ENCODE results near the gene SH2D3C. TPM values are rescaled to one million over a fixed set of nuclear protein-coding genes. Genes with fewer than 3 reads are reported as not detected.
A peak's percentile ranks its signal among the peaks of the same experiment; 100 is the strongest.
"Not testable (repeated sequence)": the region's sequence is repeated elsewhere in the genome, so short reads cannot be mapped to it uniquely, and the experiment has no call there.

The SH2D3C gene
- total RNA-seq, 1 donor from 2014 or later = 16.0 TPM

DNA sequence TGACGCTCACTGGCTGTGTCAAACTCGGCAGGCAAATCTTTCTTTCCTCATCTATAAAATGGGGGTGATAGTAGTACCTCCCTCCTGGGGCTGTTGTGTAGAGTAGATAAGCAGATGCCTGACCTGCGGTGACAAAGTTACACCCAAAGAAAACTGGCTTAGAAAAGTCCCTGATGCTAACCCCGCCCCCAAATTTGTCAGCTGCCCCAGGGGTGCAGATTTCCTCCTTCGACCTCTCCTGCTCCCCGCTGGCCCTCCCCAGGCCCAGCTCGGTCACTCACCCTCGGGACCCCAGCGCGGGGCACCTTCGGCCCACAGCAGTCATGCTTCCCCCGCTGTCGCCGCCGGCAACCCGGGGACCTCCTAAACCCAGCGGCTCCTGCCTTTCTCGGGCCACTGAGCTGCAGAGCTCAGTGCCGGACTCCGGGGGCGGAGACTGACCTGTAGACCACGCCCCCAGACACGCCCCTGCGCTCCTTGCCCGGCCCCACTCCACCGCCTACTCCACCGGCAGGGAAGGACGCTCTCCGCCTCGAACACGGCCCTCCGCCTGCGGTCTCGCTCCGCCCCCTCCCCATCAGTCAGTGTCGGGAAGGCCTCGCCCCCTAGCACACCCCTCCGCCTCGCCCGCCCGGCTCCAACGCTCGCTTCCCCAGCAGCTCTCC, 7.4 kb downstream of the SH2D3C start:
- intact Hi-C loops (cut with DNase I) = no loop called here
- peak; percentile 100 for DNase-seq (ENCODE audit: low spot score)

GRCh38 chr9:127770583-127770904, 7.9 kb downstream of the SH2D3C start:
- intact Hi-C loops (cut with DNase I) = no loop called here
- DNase-seq (ENCODE audit: low spot score) = no peak

DNA sequence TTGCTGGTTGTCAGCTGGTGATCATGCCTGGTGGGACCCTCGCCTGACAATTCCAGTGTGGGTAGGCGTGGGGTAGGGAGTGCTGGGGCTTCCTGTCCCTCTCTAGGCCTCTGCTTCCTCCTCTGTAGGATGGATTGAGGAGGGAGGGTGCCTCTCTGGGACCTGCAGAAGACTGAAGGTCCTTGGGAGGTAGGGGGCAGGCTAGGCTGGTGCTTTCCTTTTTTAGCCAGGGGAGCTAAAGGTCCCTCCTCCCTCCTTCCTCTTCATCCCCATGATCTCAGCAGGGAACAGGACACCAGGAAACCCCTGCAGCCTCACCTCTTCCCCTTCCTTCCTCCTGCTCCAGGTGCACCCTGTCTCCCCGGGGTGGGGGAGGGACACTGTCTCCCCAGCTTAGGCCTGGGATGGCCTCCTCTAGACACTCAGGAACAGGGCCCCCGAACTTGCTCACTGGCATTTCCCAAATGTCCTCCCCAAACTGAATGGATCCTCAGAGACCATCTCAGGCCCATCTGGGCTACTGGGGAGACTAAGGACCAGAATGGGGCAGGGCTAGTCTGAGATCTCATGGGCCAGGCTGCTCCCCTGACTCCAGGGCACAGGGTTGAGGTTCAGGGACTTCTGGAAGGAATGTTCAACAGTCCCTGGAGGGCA, 8.4 kb downstream of the SH2D3C start:
- intact Hi-C loops (cut with DNase I) = no loop called here
- no peak for DNase-seq (ENCODE audit: low spot score)

GRCh38 chr9:127769101-127769500, 9.4 kb downstream of the SH2D3C start:
- DNase-seq (ENCODE audit: low spot score) = no peak
- intact Hi-C loops (cut with DNase I) = no loop called here

DNA sequence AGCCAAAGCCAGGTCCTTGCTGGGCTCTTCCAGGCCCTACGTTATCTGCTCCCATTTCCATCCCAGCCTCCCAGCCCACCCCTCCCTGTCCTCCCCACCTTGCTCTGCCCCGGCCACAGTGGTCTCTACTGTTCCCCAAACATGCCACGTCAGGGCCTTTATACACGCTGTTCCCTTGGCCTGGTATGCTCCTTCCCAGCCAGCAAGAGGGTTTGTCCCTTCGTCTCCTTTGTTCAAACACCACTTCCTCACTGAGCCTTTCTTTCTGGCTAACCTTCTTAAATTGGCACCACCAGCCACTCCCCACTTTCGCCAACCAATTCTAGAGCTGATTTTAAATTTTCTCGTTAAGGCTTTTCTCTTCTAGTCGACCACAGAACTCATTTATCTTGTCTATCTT, 9.8 kb downstream of the SH2D3C start:
- intact Hi-C loops (cut with DNase I) = no loop called here
- DNase-seq (ENCODE audit: low spot score) = no peak

- no peak for DNase-seq (ENCODE audit: low spot score)
- intact Hi-C loops (cut with DNase I) = no loop called here
Measured at GRCh38 chr9:127767909-127768331, 10.5 kb downstream of the SH2D3C start.

- DNase-seq (ENCODE audit: low spot score) = no peak
- intact Hi-C loops (cut with DNase I) = no loop called here
Measured at GRCh38 chr9:127767410-127767809, 11.1 kb downstream of the SH2D3C start.

DNA sequence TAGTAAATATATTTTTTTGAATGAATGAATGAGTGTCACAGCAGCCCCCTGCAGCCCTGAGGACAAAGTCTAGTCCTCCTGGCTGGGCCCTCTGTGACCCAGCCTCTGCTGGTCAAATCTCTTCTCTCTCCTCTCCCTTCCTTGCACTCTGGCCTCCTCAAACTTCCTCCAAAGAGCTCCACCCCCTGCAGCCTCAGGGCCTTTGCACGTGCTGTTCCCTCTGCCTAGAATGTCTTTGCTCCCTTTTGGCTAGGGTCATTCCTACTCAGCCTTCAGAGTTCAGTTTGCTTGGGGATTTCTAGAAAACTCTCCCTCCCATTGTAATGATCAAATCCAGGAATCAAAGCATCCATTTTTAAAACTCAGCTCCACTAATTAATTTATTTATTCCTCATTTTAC, 13.0 kb downstream of the SH2D3C start:
- no peak for DNase-seq (ENCODE audit: low spot score)
- intact Hi-C loops (cut with DNase I) = no loop called here

DNA sequence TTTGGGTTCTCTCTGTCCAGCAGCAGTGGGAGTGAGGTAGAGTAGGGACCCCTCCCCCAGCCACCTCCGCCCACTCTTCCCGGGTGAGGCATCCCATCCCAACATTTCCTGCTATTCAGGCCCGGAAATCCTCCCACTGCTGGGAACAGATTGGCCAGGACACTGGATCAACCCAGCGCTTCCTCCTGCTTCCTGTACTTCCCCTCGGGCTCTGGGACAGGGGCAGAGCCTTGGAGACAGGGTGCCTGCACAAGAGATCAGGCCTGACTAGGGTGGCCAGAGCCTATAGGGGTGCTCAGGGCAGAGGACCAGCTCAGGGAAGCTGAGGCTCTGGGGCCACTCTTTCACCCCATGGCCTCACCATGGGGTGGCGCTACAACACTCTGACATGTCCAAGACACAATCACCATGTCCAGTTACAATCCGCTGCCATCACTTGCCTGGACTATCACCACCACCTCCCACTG, 14.5 kb downstream of the SH2D3C start:
- DNase-seq (ENCODE audit: low spot score) = peak; percentile 85
- intact Hi-C loops (cut with DNase I) = no loop called here

DNA sequence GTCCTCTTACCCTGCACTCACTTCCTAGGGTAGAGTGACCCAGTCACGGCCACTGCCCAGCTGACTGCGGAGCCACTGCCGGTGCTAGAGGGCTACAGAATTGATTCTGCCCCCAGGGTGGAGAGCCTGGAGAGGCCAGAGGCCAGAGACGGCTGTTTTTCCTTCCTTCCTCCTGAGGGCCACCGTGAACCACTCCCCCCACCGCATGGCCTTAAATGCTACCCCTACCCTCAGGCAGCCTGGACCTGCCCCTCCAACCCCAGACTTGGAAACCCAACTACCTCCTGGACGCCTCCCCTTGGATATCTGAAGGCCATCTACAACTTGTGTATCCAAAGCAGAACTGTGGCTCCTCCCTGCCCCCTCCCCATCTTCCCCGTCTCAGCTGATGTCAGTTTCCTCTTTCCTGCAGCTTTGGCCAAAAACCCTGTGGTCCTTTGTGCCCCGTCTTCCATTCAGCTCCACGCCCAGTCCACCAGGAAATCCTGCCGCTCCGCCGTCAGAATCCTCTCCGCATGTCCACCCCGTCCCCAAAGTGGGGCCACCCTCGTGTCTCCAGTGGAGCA, 16.3 kb downstream of the SH2D3C start:
- intact Hi-C loops (cut with DNase I) = no loop called here
- DNase-seq (ENCODE audit: low spot score) = peak; percentile 88

- intact Hi-C loops (cut with DNase I) = no loop called here
- DNase-seq (ENCODE audit: low spot score) = no peak
Measured at GRCh38 chr9:127761491-127761956, 16.9 kb downstream of the SH2D3C start.

- intact Hi-C loops (cut with DNase I) = no loop called here
- no peak for DNase-seq (ENCODE audit: low spot score)
Measured at GRCh38 chr9:127761061-127761460, 17.4 kb downstream of the SH2D3C start.

- DNase-seq (ENCODE audit: low spot score) = no peak
- intact Hi-C loops (cut with DNase I) = no loop called here
Measured at GRCh38 chr9:127758843-127759242, 19.6 kb downstream of the SH2D3C start.

- intact Hi-C loops (cut with DNase I); DNase-seq (ENCODE audit: low spot score): not testable (repeated sequence)
Measured at GRCh38 chr9:127756776-127757175, 21.7 kb downstream of the SH2D3C start.

- intact Hi-C loops (cut with DNase I) = no loop called here
- DNase-seq (ENCODE audit: low spot score) = no peak
Measured at GRCh38 chr9:127756233-127756632, 22.2 kb downstream of the SH2D3C start.

DNA sequence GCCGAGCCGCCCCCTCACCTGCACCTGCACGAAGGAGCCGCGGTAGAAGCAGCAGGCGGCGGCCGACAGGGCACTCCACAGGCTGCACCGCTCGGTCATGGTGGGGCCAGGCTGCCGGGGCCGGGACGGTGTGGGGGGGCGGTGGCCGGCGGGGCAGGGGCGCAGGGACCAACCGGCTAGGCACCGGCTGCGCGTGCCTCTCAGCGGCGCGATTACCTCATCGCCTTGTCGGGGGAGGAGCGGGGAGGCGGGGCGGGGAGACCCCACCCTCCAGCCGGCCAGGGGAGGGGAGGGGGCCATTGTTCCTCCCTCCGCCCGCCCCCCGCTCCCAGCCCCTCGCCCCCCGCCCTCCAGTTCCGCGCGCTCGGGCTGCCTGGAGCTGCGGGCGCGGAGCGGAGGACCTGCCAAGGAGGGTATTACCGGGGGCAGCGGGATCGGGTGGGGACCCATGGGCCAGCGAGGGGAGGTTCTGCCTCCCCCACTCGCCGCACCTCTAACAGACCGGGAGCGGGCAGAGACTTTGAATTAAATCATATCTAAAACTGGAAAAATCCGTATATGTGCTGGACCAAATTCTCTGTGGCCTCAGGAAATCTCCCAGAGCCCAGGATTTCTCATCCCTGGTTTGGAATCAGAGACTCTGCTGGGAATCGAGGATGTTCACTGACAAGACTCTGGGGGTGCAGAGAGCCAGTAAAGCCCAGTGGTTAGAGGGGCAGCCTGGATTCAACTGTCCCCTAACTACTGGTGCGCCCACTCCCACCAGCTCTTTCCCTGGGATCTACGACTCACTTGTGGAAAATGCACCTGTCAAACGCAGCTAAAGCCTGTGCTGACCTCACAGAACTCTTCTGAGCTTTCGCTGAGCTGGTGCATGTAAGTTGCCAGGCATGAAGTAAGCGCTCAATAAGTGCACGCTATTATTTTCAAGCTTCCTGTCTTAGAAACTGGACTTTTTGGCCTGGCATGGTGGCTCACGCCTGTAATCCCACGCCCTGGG, 23.1 kb downstream of the SH2D3C start:
- intact Hi-C loops (cut with DNase I) = no loop called here
- DNase-seq (ENCODE audit: low spot score) = no peak

GRCh38 chr9:127754099-127755060, 24.1 kb downstream of the SH2D3C start:
- intact Hi-C loops (cut with DNase I) = no loop called here
- no peak for DNase-seq (ENCODE audit: low spot score)

DNA sequence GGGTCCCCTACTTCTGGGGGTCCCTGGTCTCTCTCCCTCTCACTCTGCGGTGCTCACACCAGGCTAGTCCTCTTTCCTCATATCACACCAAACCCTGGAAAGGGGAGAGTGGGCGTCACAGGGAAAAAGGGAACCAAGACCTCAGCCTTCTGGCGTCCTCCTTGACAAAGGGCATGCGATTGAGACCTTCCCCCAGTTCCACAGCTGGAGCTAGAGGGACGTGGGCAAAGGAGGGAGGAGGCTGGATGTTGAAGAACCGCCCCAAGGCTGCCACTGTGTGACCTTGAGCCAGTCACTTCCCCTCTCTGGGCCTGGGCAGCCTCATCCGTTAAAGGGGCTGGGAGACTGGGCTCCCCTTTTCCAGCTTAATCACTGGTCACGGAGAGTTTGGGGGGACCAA, 24.8 kb downstream of the SH2D3C start:
- intact Hi-C loops (cut with DNase I) = no loop called here
- DNase-seq (ENCODE audit: low spot score) = no peak

GRCh38 chr9:127753148-127753547, 25.3 kb downstream of the SH2D3C start:
- no peak for DNase-seq (ENCODE audit: low spot score)
- intact Hi-C loops (cut with DNase I) = no loop called here
